HG03558 (cell line): ENCODE data around the gene TTC14.
A peak's percentile ranks its signal among the peaks of the same experiment; 100 is the strongest.
"Not testable (repeated sequence)": the region's sequence is repeated elsewhere in the genome, so short reads cannot be mapped to it uniquely, and the experiment has no call there.

Experiments used
- ATAC-seq: cut with Tn5 transposase; IDR thresholded peaks from one replicate; pipeline ENCODE4 v1.9.1; 2021; ENCODE audit warnings: moderate number of reproducible peaks; ENCODE audit not compliant: unreplicated experiment; ENCODE audit errors: extremely low read depth

The TTC14 gene, protein sequence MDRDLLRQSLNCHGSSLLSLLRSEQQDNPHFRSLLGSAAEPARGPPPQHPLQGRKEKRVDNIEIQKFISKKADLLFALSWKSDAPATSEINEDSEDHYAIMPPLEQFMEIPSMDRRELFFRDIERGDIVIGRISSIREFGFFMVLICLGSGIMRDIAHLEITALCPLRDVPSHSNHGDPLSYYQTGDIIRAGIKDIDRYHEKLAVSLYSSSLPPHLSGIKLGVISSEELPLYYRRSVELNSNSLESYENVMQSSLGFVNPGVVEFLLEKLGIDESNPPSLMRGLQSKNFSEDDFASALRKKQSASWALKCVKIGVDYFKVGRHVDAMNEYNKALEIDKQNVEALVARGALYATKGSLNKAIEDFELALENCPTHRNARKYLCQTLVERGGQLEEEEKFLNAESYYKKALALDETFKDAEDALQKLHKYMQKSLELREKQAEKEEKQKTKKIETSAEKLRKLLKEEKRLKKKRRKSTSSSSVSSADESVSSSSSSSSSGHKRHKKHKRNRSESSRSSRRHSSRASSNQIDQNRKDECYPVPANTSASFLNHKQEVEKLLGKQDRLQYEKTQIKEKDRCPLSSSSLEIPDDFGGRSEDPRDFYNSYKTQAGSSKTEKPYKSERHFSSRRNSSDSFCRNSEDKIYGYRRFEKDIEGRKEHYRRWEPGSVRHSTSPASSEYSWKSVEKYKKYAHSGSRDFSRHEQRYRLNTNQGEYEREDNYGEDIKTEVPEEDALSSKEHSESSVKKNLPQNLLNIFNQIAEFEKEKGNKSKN

DNA sequence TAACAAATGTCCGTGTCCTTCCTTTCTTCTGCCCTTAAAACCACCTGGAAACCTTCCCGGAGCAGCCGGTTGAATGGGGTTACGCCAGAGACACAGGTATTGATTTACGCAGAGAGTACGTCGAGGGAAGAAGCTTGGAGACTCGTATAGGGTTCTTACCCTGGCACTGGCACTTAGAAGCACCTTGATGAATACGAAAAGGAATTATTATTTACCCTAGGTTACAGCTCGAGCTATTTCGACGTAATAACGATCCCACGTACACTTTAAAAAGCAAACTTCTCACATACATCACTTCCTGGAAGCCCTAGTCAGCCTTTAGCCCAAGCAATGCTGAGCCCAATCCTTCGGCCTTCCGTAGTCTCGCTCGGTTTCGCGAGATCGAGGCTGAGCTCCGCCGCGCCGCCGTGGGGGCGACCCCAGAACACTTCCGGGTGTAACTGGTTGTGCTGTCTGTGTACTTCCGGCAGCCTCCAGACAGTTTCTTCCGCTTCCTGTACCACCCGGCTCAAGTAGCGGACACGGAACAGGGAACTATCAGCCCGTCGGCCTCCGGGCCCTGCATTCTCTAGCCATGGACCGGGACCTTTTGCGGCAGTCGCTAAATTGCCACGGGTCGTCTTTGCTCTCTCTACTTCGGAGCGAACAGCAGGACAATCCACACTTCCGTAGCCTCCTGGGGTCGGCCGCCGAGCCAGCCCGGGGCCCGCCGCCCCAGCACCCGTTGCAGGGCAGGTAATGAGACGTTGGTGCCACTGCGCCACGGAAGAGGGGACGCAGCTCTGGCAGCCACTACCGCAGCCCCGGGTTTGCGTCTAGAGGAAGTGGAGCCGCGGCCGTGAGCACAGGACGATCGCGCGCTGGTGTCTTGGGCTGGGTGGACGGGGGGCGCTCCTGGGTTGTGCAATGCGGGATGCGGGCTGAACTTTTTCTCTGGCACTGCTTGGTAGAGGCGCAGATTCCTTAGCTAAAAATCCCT, at the start of gene TTC14:
TSS of gene TTC14 (plus strand) at position 476 of the 979 bp plus-strand sequence. CDS start at position 575, 99 bp downstream.
- peak; percentile 95 for ATAC-seq

DNA sequence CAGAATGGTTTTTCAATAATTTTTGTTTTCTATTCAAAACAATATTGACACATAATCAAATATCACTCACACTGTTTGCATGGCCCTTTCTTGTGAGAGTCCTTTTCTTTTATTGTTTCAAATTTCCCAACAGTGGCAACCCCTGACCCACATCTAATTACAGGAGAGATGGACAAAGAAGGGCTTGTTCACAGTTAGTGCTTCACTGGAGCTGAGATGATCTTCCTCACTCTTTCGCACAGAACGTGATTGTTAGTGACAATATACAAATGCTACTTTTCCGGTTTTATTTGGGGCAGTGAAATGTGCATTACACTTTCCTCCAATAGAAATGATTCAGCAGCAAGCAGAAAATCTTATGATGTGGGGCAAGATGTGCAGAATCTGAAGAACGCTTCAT, 38.6 kb upstream of the TTC14 start:
- no peak for ATAC-seq

DNA sequence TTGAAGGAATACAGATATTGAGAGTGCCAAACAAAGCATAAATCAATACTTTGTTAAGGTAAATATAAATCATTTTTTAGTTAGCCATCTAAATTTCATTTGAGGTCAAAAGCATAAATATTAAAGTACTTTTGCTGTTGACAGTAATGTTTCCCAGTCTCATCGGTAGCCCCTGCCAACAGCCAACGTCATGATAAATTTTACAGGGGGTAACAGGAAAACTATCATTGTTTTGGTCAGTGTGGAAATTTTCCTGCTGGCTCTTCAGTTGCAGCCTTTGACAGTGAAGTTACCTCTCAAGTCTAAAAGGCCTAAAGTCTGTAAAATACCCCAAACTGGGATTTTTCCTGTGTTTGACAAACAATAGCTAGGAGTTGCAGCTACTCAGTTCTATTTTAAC, 37.3 kb upstream of the TTC14 start:
- ATAC-seq: no peak

DNA sequence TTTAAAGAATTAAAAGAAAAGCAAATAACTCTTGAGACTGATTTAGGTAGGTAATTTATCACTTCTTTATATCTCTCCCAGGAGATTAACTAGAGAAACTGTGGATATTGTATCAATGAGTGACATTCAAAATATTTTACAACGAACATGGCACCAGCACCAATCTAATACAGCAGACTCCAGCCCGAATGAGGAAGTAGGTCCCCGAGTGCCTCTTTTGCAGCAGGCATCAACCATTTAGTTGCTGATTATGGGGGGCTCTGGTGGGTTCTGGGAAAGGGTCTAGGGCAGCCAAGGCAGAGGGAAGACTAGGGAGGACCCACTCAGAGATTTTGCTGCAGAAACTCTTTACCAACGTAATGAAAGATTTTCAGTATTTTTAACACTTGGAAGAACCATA, 31.7 kb upstream of the TTC14 start:
- ATAC-seq: no peak

DNA sequence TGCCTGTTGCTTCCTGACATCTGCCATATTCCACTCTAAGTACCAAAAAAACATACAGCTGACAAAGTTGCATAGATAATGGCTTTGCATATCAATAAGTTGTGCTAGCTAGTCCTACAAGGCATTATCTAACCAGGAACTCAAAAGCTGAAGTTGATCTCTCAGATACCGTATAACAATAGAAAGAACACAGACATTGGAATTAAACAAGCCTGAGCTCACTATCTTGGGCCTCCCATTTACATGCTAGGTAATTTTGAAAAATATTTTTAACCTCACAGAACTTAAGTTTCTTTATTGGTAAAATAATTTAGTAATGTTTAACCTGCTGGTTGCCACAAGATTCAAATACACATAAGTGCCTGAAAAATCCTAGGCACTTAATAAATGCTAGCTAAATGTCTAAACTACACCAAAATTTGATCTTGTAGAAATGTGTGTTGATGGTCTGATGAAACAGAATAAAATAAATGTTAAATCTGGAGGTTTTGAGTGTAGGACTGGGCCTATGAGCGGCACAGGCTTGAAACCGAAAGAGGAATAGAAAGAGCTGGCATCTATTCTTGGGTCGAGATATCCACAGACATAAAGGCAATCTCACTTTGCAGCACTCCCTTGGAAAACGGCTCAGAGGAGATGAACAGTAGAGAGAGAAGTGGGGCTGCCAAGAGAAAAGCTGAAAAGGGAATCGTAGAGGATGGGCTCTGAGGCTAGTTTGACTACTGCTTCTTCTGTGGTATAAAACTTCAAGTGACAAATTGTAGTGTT, 29.9 kb upstream of the TTC14 start:
- no peak for ATAC-seq

DNA sequence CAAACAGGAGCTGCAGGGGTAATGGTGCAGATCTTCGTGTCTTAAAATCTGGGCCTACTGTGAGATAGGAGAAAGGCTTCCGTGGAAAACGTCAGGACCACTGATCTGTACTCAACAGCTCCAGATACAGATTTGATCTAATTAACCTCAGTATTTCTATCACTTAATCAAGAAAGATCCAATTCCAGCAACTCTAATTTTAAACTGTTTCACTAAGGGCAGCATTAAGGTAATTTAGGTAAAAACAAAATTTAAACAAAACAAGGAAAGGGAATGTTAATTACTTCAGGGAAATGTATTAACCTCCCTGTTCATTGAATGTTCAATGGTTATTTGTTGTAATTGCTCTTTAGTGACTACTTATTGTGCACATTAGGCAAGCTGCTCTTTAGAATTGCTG, 26.4 kb upstream of the TTC14 start:
- ATAC-seq: no peak

DNA sequence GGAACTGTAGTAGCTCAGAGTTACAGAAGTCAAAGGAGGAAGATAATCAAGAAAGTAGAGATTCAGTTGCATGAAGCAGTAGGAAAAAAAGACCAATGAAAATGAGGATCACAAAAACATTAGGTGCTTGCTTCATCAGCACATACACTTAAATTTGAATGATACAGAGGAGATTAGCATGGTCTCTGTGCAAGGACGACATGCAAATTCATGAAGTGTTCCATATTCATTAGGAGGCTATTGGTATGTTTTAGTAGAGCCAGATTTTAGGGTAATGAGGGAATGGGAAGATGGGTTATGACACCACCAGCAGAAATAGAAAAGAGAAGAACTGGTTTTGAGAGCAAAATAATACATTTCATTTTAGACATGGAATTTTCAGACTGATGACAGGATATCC, 21.0 kb upstream of the TTC14 start:
- ATAC-seq: no peak

DNA sequence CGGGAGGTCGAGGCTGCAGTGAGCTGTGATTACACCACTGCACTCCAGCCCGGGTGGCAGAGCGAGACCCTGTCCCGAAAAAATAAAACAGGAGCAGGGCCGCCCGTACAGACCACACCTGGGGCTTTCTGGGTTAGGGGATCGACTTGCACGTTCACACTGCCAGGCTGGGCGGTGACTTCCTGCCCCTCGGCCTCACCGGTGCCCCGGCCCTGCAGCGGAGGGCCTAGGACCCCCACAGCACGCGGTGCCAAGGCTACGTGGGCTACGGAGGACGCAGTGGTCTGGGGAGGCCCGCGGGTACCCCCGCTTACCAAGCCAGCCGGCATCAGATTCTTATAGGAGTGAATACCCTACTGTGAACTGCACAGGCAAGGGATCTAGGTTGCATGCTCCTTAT, 11.6 kb upstream of the TTC14 start:
- ATAC-seq: no peak

DNA sequence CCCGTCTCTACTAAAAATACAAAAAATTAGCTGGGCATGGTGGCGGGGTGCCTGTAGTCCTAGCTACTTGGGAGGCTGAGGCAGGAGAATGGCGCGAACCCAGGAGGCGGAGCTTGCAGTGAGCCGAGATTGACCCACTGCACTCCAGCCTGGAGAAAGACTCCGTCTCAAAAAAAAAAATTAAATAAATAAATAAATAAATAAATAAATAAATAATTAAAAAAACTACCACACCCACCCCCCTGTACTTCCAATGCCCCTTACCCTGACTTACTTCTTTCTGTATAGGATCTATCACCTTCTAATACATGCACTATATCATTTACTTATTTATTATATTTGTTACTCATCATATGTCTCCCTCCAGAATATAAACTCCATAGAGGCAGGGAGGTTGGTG, 8.3 kb upstream of the TTC14 start:
- not testable (repeated sequence) for ATAC-seq

DNA sequence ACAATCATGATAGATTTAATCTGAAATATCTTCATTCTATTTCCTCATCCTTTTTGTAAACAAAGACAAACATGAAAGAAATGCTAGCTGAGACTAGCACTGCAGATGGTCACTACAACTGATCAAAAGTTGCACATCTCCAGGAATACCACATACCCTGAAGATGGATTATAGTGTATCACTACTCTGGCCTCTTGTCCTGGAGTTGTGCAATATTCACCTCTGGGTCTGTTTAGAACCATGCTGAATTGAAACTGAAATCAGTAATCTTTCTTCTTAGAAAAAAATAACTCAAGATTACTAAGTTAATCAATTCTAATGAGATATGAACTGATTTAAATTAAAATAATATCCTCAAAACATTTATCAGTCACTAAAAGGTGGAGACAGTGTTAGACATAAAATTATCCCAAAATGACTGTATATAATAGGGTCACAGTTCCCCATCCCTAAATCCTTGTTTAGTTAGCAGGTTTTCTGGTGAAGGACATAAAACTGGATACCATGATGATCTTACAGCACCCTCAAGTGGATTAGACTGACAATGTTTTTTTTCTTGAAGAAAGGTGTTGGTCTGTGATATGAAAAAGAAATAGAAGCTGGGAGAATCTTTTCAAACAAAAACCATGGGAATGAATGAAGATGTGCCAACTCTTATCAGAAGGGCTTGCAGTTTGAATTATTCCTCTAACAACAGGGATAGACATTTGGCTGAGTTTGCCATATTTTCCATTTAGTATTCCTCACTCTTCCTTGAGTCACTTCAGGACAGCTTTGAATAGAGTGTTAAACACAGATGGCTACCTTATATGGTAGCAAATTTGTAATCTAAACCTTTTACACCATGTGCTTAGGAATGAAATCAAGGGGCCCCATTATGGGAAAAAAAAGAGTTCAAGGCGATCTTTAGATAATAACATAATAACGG, 7.1 kb upstream of the TTC14 start:
- ATAC-seq: no peak

DNA sequence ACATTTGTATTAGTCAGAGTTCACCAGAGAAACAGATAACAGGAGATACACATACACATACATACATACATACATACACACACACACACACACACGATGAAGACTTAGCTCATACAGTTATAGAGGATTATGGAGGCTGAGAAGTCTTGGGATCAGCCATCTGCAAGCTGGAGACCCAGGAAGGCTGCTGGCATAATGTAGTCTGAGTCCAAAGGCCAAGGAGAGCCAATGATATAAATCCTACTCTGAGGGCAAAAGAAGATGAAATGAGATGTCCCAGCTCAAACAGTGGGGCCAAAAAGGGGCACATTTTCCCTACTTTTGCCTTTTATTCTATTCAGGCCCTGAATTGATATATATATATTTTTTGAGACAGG, 6.4 kb upstream of the TTC14 start:
- no peak for ATAC-seq

DNA sequence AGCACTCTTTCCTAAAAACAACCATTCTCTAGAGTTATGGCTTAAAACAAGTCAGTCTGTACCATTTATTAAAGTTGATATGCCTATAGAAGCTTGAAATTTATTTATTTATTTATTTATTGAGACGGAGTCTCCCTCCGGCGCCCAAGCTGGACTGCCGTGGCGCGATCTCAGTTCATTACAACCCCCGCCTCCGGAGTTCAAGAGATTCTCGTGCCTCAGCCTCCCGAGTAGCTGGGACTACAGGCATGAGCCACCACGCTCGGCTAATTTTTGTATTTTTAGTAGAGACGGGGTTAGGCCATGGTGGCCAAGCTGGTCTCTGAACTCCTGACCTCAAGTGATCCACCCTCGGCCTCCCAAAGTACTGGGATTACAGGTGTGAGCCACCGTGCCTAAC, 1.5 kb upstream of the TTC14 start:
- ATAC-seq: no peak

DNA sequence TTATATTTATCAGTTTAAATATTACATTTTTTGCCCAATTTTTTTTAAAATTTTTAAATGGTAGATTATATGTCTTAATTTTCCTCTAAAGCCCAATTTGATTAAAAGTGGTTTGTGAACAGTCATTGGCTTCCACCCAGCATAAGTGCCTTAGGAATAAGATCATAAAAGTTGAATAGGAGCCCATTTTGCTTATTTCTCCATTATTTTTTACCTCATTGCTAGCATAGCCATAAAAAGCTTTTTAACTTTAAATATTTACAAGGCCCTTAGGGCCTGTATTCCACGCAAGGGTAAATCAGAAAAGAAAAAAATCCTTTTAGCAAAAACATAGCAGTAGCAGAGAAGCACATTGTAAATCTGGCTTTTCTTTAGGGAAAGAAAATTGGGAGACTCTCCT, 9.0 kb downstream of the TTC14 start:
- no peak for ATAC-seq

DNA sequence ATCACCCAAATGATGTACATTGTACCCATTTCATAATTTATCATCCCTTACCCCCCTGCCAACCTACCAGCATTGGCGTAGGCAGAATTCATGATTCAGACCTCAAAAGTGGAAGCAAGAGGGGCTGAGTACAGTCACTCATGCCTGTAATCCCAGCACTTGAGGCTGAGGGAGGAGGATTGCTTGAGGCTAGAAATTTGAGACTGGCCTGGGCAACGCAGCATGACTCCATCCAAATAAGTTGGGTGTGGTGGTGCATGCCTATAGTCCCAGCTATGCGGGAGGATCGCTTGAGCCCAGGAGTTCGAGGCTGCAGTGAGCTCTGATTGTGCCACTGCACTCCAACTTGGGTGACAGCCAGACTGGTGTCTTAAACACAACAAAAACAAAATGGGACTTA, 10.4 kb downstream of the TTC14 start:
- ATAC-seq: no peak

DNA sequence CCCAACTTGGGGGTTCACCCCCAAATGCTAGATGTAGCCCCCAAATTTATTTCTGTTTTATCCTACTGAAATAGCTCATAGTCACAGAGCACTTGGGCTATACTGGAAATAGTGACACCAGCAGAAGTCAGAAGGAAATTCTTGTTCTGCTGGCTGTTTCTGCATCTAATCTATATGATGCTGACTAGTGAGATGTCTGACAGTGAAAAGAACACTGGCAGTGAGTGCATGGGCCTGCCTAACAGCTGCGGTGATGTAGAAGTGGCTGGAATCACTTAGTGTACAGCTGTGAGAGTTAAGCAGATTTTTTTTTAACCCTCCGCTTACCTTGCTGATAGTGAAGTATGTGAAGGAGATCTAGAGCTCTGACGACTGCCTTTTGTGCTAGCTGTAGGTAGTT, 14.0 kb downstream of the TTC14 start:
- no peak for ATAC-seq

DNA sequence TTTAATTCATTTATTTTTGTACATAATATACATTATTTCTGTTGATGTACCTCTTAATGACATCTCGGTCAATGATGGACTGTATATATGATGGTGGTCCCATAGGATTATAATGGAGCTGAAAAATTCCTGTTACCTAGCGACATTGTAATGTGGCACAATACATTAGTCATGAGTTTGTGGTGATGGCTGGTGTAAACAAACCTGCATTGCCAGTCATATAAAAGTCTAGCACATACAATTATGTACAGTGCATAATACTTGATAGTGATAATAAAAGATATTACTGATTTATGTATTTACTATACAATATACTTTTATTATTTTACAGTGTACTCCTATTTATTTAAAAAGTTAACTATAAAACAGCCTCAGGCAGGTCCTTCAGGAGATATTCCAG, 15.1 kb downstream of the TTC14 start:
- no peak for ATAC-seq

DNA sequence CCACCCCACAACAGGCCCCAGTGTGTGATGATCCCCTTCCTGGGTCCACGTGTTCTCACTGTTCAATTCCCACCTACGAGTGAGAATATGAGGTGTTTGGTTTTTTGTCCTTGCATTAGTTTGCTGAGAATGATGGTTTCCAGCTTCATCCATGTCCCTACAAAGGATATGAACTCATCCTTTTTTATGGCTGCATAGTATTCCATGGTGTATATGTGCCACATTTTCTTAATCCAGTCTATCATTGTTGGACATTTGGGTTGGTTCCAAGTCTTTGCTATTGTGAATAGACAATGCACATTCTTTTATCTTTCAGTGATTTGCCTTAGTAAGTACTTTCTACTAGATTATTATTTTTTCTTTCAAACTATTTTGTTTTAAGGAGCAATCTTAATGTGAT, 16.6 kb downstream of the TTC14 start:
- ATAC-seq: not testable (repeated sequence)

DNA sequence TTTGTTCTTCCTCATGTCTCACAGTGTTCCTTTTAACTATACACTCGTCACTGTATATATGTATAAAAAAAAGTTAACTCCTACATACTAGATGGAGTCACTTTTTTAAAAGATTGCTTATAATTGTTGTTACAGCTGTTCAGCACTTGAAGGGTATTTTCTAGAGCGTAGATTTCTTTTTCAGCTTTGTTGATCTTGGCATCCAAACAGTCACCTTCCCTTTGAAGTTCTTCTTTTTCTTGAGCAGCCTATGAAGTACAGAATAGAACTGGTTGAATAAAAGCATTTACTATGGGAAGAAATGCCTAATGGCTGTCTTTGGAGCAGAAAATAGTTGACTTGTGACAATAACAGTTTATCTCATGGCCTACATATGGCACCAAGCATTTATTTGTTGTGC, 17.8 kb downstream of the TTC14 start:
- no peak for ATAC-seq

DNA sequence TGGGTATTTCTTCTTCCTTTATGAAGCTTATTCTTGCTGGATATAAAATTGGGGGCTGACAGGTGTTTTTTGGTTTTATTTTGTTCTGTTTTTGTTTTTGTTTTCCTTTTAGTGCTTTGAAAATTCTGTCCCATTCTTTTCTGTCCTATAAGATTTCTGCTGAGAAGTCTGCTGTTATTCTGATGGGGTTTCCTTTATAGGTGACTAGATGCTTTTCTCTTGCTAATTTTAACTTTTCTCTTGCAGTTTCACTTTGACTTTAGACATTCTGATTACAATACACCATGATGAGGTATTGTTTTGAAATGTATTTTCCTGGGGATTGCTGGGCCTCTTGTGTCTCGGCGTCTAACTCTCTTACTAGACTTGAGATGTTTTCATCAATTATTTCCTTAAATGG, 22.8 kb downstream of the TTC14 start:
- peak; percentile 37 for ATAC-seq
